ENCODE data around the gene MDFI. TPM values are rescaled to one million over a fixed set of nuclear protein-coding genes. Genes with fewer than 3 reads are reported as not detected.

MDFI gene
- total and polyA plus RNA-seq, 2 donors = 6.2 to 7.8 TPM

DNA sequence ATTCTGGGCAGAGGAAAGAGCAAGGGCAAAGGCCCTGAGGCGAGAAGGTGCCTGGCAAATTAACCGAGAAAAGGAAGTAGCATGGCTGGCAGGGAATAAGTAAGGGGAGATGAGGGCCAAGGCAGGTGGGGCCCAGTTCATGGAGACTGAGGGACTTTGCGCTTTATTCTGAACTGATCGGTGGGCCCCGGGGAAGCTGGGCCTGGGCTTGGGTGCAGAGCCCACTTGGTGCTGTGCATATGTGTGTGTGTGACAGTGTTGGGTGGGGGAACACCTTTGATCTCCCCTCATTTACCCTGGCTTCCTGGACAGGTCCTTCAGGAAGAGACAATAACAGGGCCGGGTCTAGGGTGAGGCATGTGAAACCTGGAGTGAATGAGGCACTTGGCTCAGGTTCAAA, 2.9 kb upstream of the MDFI start:
- H3K27me3 ChIP-seq (ENCODE audit: control insufficient read depth in 2 of 2, insufficient read depth in 1 of 2, low read length in 1 of 2) = peaks cover 52 to 76% of the 10 kb centered on the region in 2 donors
- peaks cover 0 to 3% of the 10 kb centered on the region in 2 donors for H3K9me3 ChIP-seq (ENCODE audit: control insufficient read depth in 2 of 2, insufficient read depth in 1 of 2, low read length in 1 of 2)
- peaks cover 3 to 15% of the 10 kb centered on the region in 2 donors for H3K4me1 ChIP-seq (ENCODE audit: control insufficient read depth in 2 of 2, insufficient read depth in 2 of 2, low read length in 2 of 2)

DNA sequence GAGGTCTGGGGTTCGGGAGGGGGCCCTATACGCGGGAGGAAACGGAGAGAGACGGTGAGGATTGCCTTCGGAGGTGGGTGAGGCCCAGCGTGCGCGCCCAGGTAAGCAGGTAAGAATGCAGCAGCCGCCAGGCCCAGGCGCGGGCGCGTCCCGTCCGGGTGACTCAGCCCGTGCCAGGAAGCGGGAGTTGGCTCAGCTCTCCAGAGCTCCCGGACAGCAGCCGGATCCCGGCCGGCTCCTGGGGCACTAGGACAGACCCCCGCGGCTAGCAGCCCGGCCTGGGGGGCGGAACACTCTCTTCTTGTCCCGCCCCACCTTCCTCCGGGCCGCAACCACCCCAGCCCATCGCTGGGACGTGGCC, 1.5 kb upstream of the MDFI start:
- 78% methylated on average over 31 of the region's 31 CpGs for WGBS
- H3K27me3 ChIP-seq (ENCODE audit: control insufficient read depth in 2 of 2, insufficient read depth in 1 of 2, low read length in 1 of 2) = peaks cover 63 to 86% of the 10 kb centered on the region in 2 donors

More for the DNA sequence above, 2.9 kb upstream of the MDFI start:
- H3K36me3 ChIP-seq (ENCODE audit: control insufficient read depth in 2 of 2, insufficient read depth in 2 of 2, low read length in 1 of 2) = no peaks in the 10 kb centered on the region
- no peak overlapping the region for H3K4me3 ChIP-seq (ENCODE audit: low read length in 2 of 2)
- DNase-seq (ENCODE audit: low read depth in 6 of 9, low spot score in 9 of 9) = no peak
- H3K27ac ChIP-seq (ENCODE audit: low read depth in 1 of 2, low read length in 1 of 2) = no peak overlapping the region
- 81% methylated on average over 6 of the region's 6 CpGs for whole genome bisulfite sequencing

DNA sequence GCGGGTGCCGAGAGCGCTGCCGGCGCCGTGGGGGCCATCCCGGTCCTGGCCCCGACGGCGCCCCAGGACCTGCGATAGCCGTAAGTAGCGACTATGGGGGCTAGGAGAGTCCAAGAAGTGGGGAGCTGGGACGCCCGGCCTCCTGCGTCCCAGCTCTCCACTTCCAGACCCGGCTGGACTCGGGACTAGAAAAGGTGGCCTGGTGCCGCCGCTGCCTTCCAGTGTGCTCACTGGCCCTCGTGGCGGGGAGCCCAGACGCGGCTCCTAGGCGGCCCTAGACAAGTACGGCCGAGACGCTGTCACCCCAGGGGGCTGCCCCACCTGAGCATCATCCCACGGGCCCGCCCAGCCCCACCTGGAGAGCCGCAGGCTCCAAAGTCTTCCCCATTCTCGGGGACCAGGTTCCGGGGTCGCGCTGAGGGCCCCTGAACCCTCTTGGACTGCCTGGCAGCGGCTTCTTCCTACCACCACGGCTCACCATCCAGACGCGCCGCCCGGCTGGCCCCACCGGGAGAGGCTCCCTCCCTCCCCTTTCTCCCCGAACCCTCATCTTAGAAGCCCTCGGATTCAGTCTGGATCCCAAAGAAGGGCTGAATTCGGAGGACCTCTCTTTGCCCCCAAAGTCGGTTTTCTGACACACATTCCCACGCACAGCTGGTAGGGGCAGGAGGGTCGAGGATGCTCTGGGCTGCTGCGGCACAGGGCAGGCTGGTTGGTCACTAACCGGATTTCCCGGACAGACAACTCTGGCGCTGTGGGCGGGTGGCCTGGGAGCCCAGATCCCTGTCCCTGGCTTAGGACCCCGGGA, 870 bp upstream of the MDFI start:
- Histone ChIP-seq H3K4me1 (ENCODE audit: control insufficient read depth in 2 of 2, insufficient read depth in 2 of 2, low read length in 2 of 2) (peaks cover 3 to 15% of the 10 kb centered on the region in 2 donors), H3K36me3 (ENCODE audit: control insufficient read depth in 2 of 2, insufficient read depth in 2 of 2, low read length in 1 of 2) (no peaks in the 10 kb centered on the region), H3K27ac (ENCODE audit: low read depth in 1 of 2, low read length in 1 of 2) (no peak overlapping the region), H3K27me3 (ENCODE audit: control insufficient read depth in 2 of 2, insufficient read depth in 1 of 2, low read length in 1 of 2) (peaks cover 64 to 88% of the 10 kb centered on the region in 2 donors), H3K9me3 (ENCODE audit: control insufficient read depth in 2 of 2, insufficient read depth in 1 of 2, low read length in 1 of 2) (peaks cover 0 to 3% of the 10 kb centered on the region in 2 donors), H3K4me3 (ENCODE audit: low read length in 2 of 2) (peak overlapping the region in 1 of 2 donors; percentile 11)
- DNase-seq (ENCODE audit: low read depth in 6 of 9, low spot score in 9 of 9) = no peak
- 21% methylated on average over 54 of the region's 54 CpGs for WGBS

More for the DNA sequence above, 1.5 kb upstream of the MDFI start:
- H3K27ac ChIP-seq (ENCODE audit: low read depth in 1 of 2, low read length in 1 of 2) = no peak overlapping the region
- DNase-seq (ENCODE audit: low read depth in 6 of 9, low spot score in 9 of 9) = no peak
- H3K9me3 ChIP-seq (ENCODE audit: control insufficient read depth in 2 of 2, insufficient read depth in 1 of 2, low read length in 1 of 2) = peaks cover 0 to 3% of the 10 kb centered on the region in 2 donors
- H3K4me3 ChIP-seq (ENCODE audit: low read length in 2 of 2) = peak overlapping the region in 1 of 2 donors; percentile 11
- H3K36me3 ChIP-seq (ENCODE audit: control insufficient read depth in 2 of 2, insufficient read depth in 2 of 2, low read length in 1 of 2) = no peaks in the 10 kb centered on the region
- H3K4me1 ChIP-seq (ENCODE audit: control insufficient read depth in 2 of 2, insufficient read depth in 2 of 2, low read length in 2 of 2) = peaks cover 3 to 15% of the 10 kb centered on the region in 2 donors

DNA sequence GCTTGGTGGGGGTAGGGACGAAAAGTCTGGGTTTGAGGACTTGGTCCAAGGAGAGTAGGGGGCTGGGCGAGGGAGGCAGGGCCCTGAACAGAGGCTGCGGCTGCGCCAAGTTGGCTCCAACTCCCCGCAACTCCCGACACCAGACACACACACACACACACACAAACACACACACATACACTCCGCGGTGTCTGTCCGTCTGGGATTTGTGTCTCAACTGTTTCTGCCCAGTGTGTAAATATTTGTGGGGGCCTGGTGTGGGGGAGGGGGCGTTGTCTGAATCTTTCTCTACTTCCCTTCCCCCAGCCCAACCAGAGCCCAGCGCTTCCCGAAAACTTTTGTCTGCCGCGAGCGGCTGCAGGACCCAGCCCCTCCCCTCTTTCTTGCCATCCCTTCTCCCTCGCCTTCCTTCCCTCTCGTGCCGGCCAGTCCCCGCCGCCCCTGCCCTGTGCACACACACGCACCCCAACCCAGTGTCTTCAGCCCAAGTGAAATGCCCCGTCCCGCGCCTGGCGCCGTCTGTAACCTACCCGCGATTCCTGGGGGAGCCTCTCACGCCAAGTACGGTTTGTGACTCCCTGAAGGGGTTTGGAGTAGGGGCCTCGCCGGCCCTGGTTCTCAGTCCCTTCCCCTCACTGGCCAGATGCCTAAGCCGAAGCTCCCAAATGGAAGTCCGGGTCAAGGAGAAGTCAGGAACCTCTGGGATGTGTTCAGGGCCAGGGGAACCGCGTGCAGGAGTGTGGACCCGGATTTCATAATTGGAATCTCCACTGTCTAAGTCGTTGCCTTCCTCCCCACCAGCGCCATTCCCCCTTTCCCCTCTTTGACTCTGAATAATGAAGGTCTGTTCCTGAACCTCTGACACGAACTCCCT, 904 bp downstream of the MDFI start:
- no peak overlapping the region for H3K4me3 ChIP-seq (ENCODE audit: low read length in 2 of 2)
- H3K9me3 ChIP-seq (ENCODE audit: control insufficient read depth in 2 of 2, insufficient read depth in 1 of 2, low read length in 1 of 2) = peaks cover 0 to 3% of the 10 kb centered on the region in 2 donors
- no peaks in the 10 kb centered on the region for H3K36me3 ChIP-seq (ENCODE audit: control insufficient read depth in 2 of 2, insufficient read depth in 2 of 2, low read length in 1 of 2)
- WGBS = 39% methylated on average over 40 of the region's 40 CpGs
- H3K27ac ChIP-seq (ENCODE audit: low read depth in 1 of 2, low read length in 1 of 2) = no peak overlapping the region
- H3K4me1 ChIP-seq (ENCODE audit: control insufficient read depth in 2 of 2, insufficient read depth in 2 of 2, low read length in 2 of 2) = peaks cover 3 to 19% of the 10 kb centered on the region in 2 donors
- no peak for DNase-seq (ENCODE audit: low read depth in 6 of 9, low spot score in 9 of 9)
- H3K27me3 ChIP-seq (ENCODE audit: control insufficient read depth in 2 of 2, insufficient read depth in 1 of 2, low read length in 1 of 2) = peaks cover 67 to 97% of the 10 kb centered on the region in 2 donors

DNA sequence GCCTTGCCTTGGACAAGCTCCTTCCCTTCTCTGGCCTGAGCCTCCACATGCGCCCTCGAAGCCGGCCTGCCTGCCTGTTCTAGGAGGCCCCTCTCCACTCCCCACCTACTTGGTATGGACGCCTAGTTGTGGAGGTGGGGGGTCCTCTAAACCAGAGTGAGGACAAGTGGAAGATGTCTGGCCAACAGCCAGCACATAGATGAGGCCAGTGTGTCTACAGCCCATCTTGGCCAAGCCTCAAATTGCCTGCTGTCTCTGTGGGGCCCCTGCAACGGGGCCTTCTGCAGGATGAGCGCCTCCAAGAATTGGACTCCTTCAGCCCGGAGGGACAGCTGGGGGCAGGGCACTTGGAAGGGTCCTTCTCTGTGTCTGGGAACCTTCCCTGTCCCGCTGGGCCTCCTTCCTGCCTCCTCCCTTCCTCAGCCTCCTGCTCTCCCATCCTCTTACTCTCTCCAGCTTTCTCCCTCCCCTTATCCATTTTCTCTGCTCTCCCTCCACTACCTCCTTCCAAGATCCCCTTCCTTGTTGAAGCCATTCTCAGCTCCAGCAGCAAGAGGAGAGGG, 1.6 kb downstream of the MDFI start:
- no peak for DNase-seq (ENCODE audit: low read depth in 6 of 9, low spot score in 9 of 9)
- 97% methylated on average over 8 of the region's 8 CpGs for WGBS
- Histone ChIP-seq H3K4me3 (ENCODE audit: low read length in 2 of 2) (no peak overlapping the region), H3K9me3 (ENCODE audit: control insufficient read depth in 2 of 2, insufficient read depth in 1 of 2, low read length in 1 of 2) (peaks cover 0 to 3% of the 10 kb centered on the region in 2 donors), H3K36me3 (ENCODE audit: control insufficient read depth in 2 of 2, insufficient read depth in 2 of 2, low read length in 1 of 2) (no peaks in the 10 kb centered on the region), H3K27ac (ENCODE audit: low read depth in 1 of 2, low read length in 1 of 2) (no peak overlapping the region), H3K4me1 (ENCODE audit: control insufficient read depth in 2 of 2, insufficient read depth in 2 of 2, low read length in 2 of 2) (peaks cover 3 to 22% of the 10 kb centered on the region in 2 donors), H3K27me3 (ENCODE audit: control insufficient read depth in 2 of 2, insufficient read depth in 1 of 2, low read length in 1 of 2) (peaks cover 62 to 93% of the 10 kb centered on the region in 2 donors)

DNA sequence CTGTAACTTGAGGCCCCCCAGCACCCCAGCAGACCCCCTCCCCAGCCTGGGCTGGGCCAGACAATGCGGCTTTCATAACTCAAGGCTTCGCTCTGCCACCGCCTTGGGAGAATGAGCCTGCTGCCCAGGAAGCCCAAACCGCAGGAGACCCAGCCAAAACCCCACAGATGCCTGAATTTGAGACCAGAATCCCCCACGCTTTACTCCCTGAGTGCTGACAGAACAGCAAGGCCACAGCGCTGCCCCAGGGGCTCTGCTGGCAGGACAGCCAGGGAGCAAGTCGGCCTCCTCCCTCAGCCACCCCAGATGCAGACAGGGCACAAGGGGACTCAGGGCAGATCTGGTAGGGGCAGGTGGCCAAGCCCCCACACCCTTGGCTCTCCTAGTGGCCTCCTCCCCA, 2.2 kb downstream of the MDFI start:
- Histone ChIP-seq H3K27ac (ENCODE audit: low read depth in 1 of 2, low read length in 1 of 2) (no peak overlapping the region), H3K4me3 (ENCODE audit: low read length in 2 of 2) (no peak overlapping the region), H3K4me1 (ENCODE audit: control insufficient read depth in 2 of 2, insufficient read depth in 2 of 2, low read length in 2 of 2) (peaks cover 3 to 26% of the 10 kb centered on the region in 2 donors), H3K9me3 (ENCODE audit: control insufficient read depth in 2 of 2, insufficient read depth in 1 of 2, low read length in 1 of 2) (peaks cover 0 to 3% of the 10 kb centered on the region in 2 donors), H3K27me3 (ENCODE audit: control insufficient read depth in 2 of 2, insufficient read depth in 1 of 2, low read length in 1 of 2) (peaks cover 61 to 91% of the 10 kb centered on the region in 2 donors), H3K36me3 (ENCODE audit: control insufficient read depth in 2 of 2, insufficient read depth in 2 of 2, low read length in 1 of 2) (no peaks in the 10 kb centered on the region)
- DNase-seq (ENCODE audit: low read depth in 6 of 9, low spot score in 9 of 9) = no peak
- WGBS = 95% methylated on average over 7 of the region's 7 CpGs

DNA sequence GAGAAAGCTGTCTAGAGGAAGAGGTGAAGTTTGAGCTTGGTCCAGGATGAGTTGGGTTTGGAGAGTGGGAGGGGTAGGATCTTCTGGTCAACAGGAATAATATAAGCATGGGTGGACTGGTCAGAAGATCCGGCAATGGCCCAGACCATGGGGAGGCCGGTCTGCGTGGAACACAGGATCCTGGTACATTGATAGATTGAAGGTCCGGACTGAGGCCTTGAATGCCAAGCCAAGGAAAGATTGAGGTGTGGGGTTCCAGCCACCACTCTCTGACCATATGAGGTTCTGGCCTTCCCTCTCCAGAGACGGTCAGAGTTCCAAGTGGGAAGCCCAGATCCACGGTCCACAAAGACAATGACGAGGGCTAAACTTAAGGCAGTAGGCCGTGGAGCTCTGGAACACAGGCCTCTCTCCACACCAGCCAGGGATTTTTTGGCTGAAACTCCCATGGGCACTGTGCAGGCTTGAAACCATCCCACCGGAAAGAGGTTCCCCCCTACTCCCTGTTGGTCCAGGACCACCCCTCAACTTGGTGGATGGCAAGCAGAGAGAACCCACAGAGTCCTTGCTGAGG, 3.2 kb downstream of the MDFI start:
- peaks cover 53 to 88% of the 10 kb centered on the region in 2 donors for H3K27me3 ChIP-seq (ENCODE audit: control insufficient read depth in 2 of 2, insufficient read depth in 1 of 2, low read length in 1 of 2)
- no peak for DNase-seq (ENCODE audit: low read depth in 6 of 9, low spot score in 9 of 9)
- no peak overlapping the region for H3K27ac ChIP-seq (ENCODE audit: low read depth in 1 of 2, low read length in 1 of 2)
- H3K4me1 ChIP-seq (ENCODE audit: control insufficient read depth in 2 of 2, insufficient read depth in 2 of 2, low read length in 2 of 2) = peaks cover 3 to 26% of the 10 kb centered on the region in 2 donors
- H3K36me3 ChIP-seq (ENCODE audit: control insufficient read depth in 2 of 2, insufficient read depth in 2 of 2, low read length in 1 of 2) = no peaks in the 10 kb centered on the region
- 92% methylated on average over 9 of the region's 9 CpGs for WGBS
- peaks cover 0 to 3% of the 10 kb centered on the region in 2 donors for H3K9me3 ChIP-seq (ENCODE audit: control insufficient read depth in 2 of 2, insufficient read depth in 1 of 2, low read length in 1 of 2)
- no peak overlapping the region for H3K4me3 ChIP-seq (ENCODE audit: low read length in 2 of 2)

DNA sequence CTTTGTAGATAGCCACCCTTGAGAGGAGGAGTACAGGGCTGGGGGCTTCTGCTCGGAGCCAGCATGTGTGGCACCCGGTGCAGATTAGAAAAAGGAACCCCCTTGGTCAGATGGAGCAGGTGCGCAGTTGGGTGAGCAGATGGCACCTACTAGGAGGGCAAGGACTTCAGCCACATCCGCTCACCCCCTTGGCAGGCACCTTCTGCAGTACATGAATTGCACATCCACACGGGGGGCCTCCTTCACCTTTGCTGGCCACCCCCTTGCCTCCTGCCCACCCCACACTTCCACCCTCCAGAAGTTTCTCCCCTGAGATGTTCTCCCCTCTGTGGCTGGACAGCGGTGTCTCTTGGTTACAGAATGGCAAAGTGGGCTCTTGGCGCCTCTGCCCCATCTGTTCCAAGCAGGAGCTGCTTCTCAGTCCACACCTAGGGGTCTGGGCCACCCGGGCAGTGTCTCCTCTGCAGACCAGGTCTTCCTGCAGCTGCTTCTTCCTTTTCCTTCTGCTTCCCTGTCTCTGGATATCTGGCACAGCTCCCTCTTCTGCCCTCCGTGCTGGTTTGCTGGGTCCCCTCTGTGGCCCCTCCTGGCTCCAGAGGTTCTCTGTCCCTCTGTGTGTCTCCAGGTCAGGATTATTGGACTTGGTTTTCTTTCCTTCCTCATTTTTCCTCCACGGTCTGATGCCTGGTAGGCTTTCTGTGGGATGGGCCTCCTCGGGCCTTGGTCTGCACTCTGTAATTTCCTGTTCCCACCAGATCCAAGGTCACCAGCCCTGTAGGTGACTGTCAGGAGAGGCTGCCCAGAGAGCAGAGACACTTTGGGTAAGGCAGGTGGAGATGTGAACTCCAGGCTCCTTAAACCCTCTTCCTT, 4.1 kb downstream of the MDFI start:
- Histone ChIP-seq H3K4me1 (ENCODE audit: control insufficient read depth in 2 of 2, insufficient read depth in 2 of 2, low read length in 2 of 2) (peaks cover 3 to 26% of the 10 kb centered on the region in 2 donors), H3K9me3 (ENCODE audit: control insufficient read depth in 2 of 2, insufficient read depth in 1 of 2, low read length in 1 of 2) (no peaks in the 10 kb centered on the region), H3K36me3 (ENCODE audit: control insufficient read depth in 2 of 2, insufficient read depth in 2 of 2, low read length in 1 of 2) (no peaks in the 10 kb centered on the region), H3K27ac (ENCODE audit: low read depth in 1 of 2, low read length in 1 of 2) (no peak overlapping the region), H3K4me3 (ENCODE audit: low read length in 2 of 2) (no peak overlapping the region), H3K27me3 (ENCODE audit: control insufficient read depth in 2 of 2, insufficient read depth in 1 of 2, low read length in 1 of 2) (peaks cover 44 to 82% of the 10 kb centered on the region in 2 donors)
- DNase-seq (ENCODE audit: low read depth in 6 of 9, low spot score in 9 of 9) = no peak
- 85% methylated on average over 11 of the region's 11 CpGs for WGBS
